Choroid plexus epithelial cell (primary cell): ENCODE data around the gene CASZ1.
A peak's percentile ranks its signal among the peaks of the same experiment; 100 is the strongest.

Experiments used
- DNase-seq: peaks from one replicate; pipeline ENCODE4 v3.0.0-alpha.2; 2010; ENCODE audit warnings: low read depth
- H3K4me3 ChIP-seq: 2 replicates; pipeline ENCODE4 v1.5.1; 2011; ENCODE audit warnings: low read depth, mild to moderate bottlenecking, control low read depth, low read length, moderate library complexity
- CTCF ChIP-seq: conservative IDR thresholded peaks from 2 replicates; pipeline ENCODE4 v1.5.1; 2011; ENCODE audit warnings: low read depth, mild to moderate bottlenecking, control low read depth, inconsistent platforms, low read length, moderate library complexity

The CASZ1 gene

GRCh38 chr1:10836726-10837125 is 40.3 kb upstream of the CASZ1 start:
- no peak for DNase-seq
- H3K4me3 ChIP-seq = no peak overlapping the region
- no peak for TF ChIP-seq CTCF

- no peak for TF ChIP-seq CTCF
- peak; percentile 46 for DNase-seq
These were observed 39.5 kb upstream of the CASZ1 start for GRCh38 chr1:10835822-10836421.

GRCh38 chr1:10835421-10835820 is 39.0 kb upstream of the CASZ1 start:
- H3K4me3 ChIP-seq = no peak overlapping the region
- DNase-seq = no peak
- no peak for TF ChIP-seq CTCF

More at GRCh38 chr1:10835822-10836421, 39.5 kb upstream of the CASZ1 start:
- no peak overlapping the region for H3K4me3 ChIP-seq

- TF ChIP-seq CTCF = no peak
- no peak for DNase-seq
- H3K4me3 ChIP-seq = no peak overlapping the region
These were observed 38.4 kb upstream of the CASZ1 start for GRCh38 chr1:10834770-10835412.

- no peak for DNase-seq
- TF ChIP-seq CTCF = no peak
- no peak overlapping the region for H3K4me3 ChIP-seq
These were observed 37.4 kb upstream of the CASZ1 start for GRCh38 chr1:10833630-10834557.

GRCh38 chr1:10832703-10833102 is 36.3 kb upstream of the CASZ1 start:
- no peak for DNase-seq
- no peak for TF ChIP-seq CTCF
- H3K4me3 ChIP-seq = no peak overlapping the region
